Lower leg skin (tissue), 4 donors: ENCODE measurements around the gene MAP6D1. TPM values are rescaled to one million over a fixed set of nuclear protein-coding genes. Genes with fewer than 3 reads are reported as not detected.

Experiments
- DNase-seq, 2 donors: peaks; one replicate each; pipeline ENCODE4 v3.0.0-alpha.2; 2019; ENCODE audit warnings: low spot score in 2 of 2
- H3K4me3 ChIP-seq: fragments of 200-600 bp; sonication (generic); 2 replicates; pipeline ENCODE4 v1.5.1; 2017; ENCODE audit warnings: mild to moderate bottlenecking, low read depth; ENCODE audit not compliant: poor library complexity, severe bottlenecking
- CTCF ChIP-seq, 3 donors: fragments of 450-650 bp; IDR thresholded peaks; one replicate each; pipeline ENCODE4 v1.5.1; 2016; ENCODE audit warnings: antibody characterized with exemption in 3 of 3, mild to moderate bottlenecking in 3 of 3, moderate library complexity in 2 of 3
- POLR2A ChIP-seq, 2 donors: fragments of 450-650 bp; IDR thresholded peaks; one replicate each; pipeline ENCODE4 v1.6.1; 2016 to 2017; ENCODE audit warnings: antibody characterized with exemption in 2 of 2, mild to moderate bottlenecking in 1 of 2, moderate library complexity in 1 of 2
- WGBS, 2 donors: methylation state at CpG; one replicate each; pipeline ENCODE4 v1.1.5; 2018; 5-methylcytosine and 5-hydroxymethylcytosine counted together
- intact Hi-C: fragments of 100-400 bp; cut with DNase I; formaldehyde crosslinking; loops from one replicate; pipeline ENCODE4 v1.15.0; 2023; ENCODE audit warnings: low total_unique reads
- total RNA-seq, 4 donors: library from RNA; depleted of rRNA; stranded (reverse); fragments of >200 nt; gene quantifications; one replicate each; pipeline ENCODE4 v1.1.0, GENCODE V29; 2016

MAP6D1 gene
- total RNA-seq, 4 donors from 2014 or later = 2.6 to 19.2 (median 11.7) TPM

- WGBS, 2 donors = 87 to 91% methylated on average over 20 of the region's 20 CpGs
- DNase-seq = peak in 1 of 2 donors; percentile 75
- H3K4me3 ChIP-seq = no peak overlapping the region
- intact Hi-C loops = no loop called here
- TF ChIP-seq CTCF (IDR thresholded peaks at IDR 0.05) = no peak
These were observed 8.5 kb downstream of the MAP6D1 start for GRCh38 chr3:183816681-183817510.

- no peak for TF ChIP-seq POLR2A (IDR thresholded peaks at IDR 0.05)
- no peak for TF ChIP-seq CTCF (IDR thresholded peaks at IDR 0.05)
- intact Hi-C loops = no loop called here
- no peak overlapping the region for H3K4me3 ChIP-seq
- 78 to 82% methylated on average over 12 of the region's 12 CpGs for WGBS, 2 donors
- peak in 1 of 2 donors; percentile 57 for DNase-seq
These were observed 9.4 kb downstream of the MAP6D1 start for GRCh38 chr3:183815951-183816475.

GRCh38 chr3:183815563-183815940 lies 9.8 kb downstream of the MAP6D1 start:
- TF ChIP-seq CTCF (IDR thresholded peaks at IDR 0.05) (no peak), POLR2A (IDR thresholded peaks at IDR 0.05) (no peak)
- intact Hi-C loops = no loop called here
- DNase-seq = peak in 1 of 2 donors; percentile 66
- H3K4me3 ChIP-seq = no peak overlapping the region
- WGBS, 2 donors = 73 to 74% methylated on average over 9 of the region's 9 CpGs

- no peak for TF ChIP-seq CTCF (IDR thresholded peaks at IDR 0.05)
- no peak for TF ChIP-seq POLR2A (IDR thresholded peaks at IDR 0.05)
- WGBS, 2 donors = 56 to 92% methylated on average over 1 of the region's 1 CpG
- no peak for DNase-seq
- intact Hi-C loops = no loop called here
- no peak overlapping the region for H3K4me3 ChIP-seq
These were observed 11.1 kb downstream of the MAP6D1 start for GRCh38 chr3:183814240-183814639.

- WGBS, 2 donors = 37 to 48% methylated on average over 8 of the region's 8 CpGs
- H3K4me3 ChIP-seq = no peak overlapping the region
- TF ChIP-seq CTCF (IDR thresholded peaks at IDR 0.05) = no peak
- no peak for TF ChIP-seq POLR2A (IDR thresholded peaks at IDR 0.05)
- DNase-seq = peak in 1 of 2 donors; percentile 69
- intact Hi-C loops = no loop called here
These were observed 12.5 kb downstream of the MAP6D1 start for GRCh38 chr3:183812761-183813445.
